NCI-H226 (cell line): Measurements from ENCODE around the gene AGAP2.
"Not testable (repeated sequence)": the region's sequence is repeated elsewhere in the genome, so short reads cannot be mapped to it uniquely, and the experiment has no call there.

ENCODE experiments used
- DNase-seq: peaks from one replicate; pipeline ENCODE4 v3.0.0-alpha.2; 2015

The AGAP2 gene

GRCh38 chr12:57688931-57689330, 49.6 kb downstream of the AGAP2 start:
- no peak for DNase-seq

DNA sequence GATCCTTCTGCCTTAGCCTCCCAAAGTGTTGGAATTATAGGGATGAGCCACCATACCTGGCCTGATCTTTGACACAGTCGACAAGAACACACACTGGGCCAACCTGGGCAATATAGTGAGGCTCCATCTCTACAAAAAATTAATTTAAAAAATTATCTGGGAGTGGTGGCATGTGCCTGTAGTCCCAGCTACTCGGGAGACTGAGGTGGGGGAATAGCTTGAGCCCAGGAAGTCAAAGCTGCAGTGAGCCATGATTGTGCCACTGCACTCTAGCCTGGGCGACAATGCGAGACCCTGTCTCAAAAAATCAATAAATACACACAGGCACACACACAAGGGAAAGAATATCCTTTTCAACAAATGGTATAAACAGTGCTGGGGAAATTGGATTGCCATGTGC, 50.7 kb downstream of the AGAP2 start:
- no peak for DNase-seq

DNA sequence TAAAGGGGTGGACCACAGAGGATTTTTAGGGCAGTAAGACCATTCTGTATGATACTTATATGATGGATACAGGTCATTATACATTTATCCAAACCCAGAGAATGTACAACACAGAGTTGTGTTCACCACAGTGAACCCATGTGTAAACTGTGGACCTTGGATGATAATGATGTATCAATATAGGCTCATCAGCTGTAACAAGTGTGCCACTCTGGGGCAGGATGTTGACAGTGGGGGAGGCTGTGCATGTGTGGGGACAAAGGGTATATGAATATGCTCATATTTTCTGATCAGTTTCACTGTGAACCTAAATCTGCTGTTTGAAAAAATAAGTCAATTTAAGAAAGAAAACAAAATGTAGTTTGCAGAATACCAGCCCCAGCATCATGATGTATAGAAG, 58.8 kb downstream of the AGAP2 start:
- no peak for DNase-seq

GRCh38 chr12:57677947-57678346, 60.6 kb downstream of the AGAP2 start:
- DNase-seq, result not testable (repeated sequence)

- DNase-seq, result no peak
Observed at GRCh38 chr12:57674691-57675090, 63.9 kb downstream of the AGAP2 start.
